ENCODE results near the gene TMEM52. TPM values are rescaled to one million over a fixed set of nuclear protein-coding genes. Genes with fewer than 3 reads are reported as not detected.

TMEM52 gene
- total and polyA plus RNA-seq, 9 of the 15 experiments (the other 6 are each of a cell fraction or from before 2014, with no cell fraction given): 0.37 to 22.5 (median 6.8) TPM

DNA sequence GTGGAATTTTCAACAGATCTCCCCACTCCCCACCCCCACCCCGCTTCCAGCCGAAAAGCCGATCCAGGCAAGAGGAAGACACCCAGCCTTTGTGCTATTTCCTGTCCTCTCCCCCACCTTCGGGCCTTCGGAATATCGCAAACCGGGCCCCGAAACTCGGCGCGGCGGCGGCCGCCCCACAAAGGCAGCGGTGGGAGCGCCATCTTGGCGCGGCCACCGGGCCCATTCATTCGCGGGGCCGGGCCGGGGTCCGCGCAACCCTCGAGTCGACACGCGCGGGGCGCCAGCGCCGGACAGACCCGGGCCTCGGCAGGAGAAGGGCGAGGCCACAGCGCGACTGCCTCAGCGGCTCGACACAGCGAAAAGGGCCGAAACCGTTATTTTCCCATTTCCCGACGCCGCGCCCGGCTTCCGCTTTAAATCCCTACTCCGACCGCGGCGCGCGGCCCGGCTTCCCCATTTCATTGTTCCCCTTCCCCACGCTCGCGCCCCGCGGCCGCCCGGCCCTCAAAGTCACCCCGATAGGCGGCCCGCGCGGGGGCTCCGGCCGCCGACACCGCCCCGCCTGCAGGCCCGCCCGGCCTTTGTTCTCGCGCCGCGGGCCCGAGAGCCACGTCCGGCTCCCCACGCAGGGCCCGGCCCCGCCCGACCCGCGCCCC, 29.1 kb downstream of the TMEM52 start (continued):
- TF ChIP-seq, protein P1, sequence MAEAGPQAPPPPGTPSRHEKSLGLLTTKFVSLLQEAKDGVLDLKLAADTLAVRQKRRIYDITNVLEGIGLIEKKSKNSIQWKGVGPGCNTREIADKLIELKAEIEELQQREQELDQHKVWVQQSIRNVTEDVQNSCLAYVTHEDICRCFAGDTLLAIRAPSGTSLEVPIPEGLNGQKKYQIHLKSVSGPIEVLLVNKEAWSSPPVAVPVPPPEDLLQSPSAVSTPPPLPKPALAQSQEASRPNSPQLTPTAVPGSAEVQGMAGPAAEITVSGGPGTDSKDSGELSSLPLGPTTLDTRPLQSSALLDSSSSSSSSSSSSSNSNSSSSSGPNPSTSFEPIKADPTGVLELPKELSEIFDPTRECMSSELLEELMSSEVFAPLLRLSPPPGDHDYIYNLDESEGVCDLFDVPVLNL (CRISPR knock-in tag; IDR thresholded peaks at IDR 0.05; ENCODE audit: low read depth): no peak
- no peak for TF ChIP-seq RCOR1 (IDR thresholded peaks at IDR 0.05; ENCODE audit: borderline replicate concordance in 1 of 2, low read depth in 2 of 2, low read length in 2 of 2)
- TF ChIP-seq SP1 (CRISPR knock-in tag; IDR thresholded peaks at IDR 0.05): no peak
- no peak for TF ChIP-seq CTCFL (IDR thresholded peaks at IDR 0.05; ENCODE audit: borderline replicate concordance, insufficient read depth, low read depth, low read length, poor library complexity, severe bottlenecking)
- no peak for TF ChIP-seq HNRNPK (IDR thresholded peaks at IDR 0.05; ENCODE audit: low read depth, low read length, poor library complexity, severe bottlenecking)
- TF ChIP-seq TEAD1 (CRISPR knock-in tag; IDR thresholded peaks at IDR 0.05): peak in 1 of 2 experiments; percentile 65; a peak in 1 of 4 replicates
- TF ChIP-seq HDAC2 (IDR thresholded peaks at IDR 0.05): no peak
- no peak for TF ChIP-seq DDX20 (tag; IDR thresholded peaks at IDR 0.05; ENCODE audit: low read depth)
- TF ChIP-seq, protein P2, sequence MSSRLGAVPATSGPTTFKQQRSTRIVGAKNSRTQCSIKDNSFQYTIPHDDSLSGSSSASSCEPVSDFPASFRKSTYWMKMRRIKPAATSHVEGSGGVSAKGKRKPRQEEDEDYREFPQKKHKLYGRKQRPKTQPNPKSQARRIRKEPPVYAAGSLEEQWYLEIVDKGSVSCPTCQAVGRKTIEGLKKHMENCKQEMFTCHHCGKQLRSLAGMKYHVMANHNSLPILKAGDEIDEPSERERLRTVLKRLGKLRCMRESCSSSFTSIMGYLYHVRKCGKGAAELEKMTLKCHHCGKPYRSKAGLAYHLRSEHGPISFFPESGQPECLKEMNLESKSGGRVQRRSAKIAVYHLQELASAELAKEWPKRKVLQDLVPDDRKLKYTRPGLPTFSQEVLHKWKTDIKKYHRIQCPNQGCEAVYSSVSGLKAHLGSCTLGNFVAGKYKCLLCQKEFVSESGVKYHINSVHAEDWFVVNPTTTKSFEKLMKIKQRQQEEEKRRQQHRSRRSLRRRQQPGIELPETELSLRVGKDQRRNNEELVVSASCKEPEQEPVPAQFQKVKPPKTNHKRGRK (tag; IDR thresholded peaks at IDR 0.05): no peak
- TF ChIP-seq TOE1 (IDR thresholded peaks at IDR 0.05; ENCODE audit: borderline replicate concordance): no peak
- TF ChIP-seq TOE1 (CRISPR knock-in tag; IDR thresholded peaks at IDR 0.05; ENCODE audit: borderline replicate concordance, low read depth): no peak
- no peak for TF ChIP-seq TRIM28 (IDR thresholded peaks at IDR 0.05)
- no peak for TF ChIP-seq ZBTB8A (IDR thresholded peaks at IDR 0.05; ENCODE audit: partially characterized antibody)
- no peak for TF ChIP-seq FOXJ3 (CRISPR knock-in tag; IDR thresholded peaks at IDR 0.05)
- TF ChIP-seq ZNF507 (tag; conservative IDR thresholded peaks at IDR 0.05): no peak
- no peak for TF ChIP-seq RFX5 (IDR thresholded peaks at IDR 0.05; ENCODE audit: low read depth, low read length)
- TF ChIP-seq RHOXF2B (CRISPR knock-in tag; conservative IDR thresholded peaks at IDR 0.05): no peak
- TF ChIP-seq, protein P3, sequence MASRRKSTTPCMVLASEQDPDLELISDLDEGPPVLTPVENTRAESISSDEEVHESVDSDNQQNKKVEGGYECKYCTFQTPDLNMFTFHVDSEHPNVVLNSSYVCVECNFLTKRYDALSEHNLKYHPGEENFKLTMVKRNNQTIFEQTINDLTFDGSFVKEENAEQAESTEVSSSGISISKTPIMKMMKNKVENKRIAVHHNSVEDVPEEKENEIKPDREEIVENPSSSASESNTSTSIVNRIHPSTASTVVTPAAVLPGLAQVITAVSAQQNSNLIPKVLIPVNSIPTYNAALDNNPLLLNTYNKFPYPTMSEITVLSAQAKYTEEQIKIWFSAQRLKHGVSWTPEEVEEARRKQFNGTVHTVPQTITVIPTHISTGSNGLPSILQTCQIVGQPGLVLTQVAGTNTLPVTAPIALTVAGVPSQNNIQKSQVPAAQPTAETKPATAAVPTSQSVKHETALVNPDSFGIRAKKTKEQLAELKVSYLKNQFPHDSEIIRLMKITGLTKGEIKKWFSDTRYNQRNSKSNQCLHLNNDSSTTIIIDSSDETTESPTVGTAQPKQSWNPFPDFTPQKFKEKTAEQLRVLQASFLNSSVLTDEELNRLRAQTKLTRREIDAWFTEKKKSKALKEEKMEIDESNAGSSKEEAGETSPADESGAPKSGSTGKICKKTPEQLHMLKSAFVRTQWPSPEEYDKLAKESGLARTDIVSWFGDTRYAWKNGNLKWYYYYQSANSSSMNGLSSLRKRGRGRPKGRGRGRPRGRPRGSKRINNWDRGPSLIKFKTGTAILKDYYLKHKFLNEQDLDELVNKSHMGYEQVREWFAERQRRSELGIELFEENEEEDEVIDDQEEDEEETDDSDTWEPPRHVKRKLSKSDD (conservative IDR thresholded peaks at IDR 0.05; ENCODE audit: low read length): no peak
- no peak for TF ChIP-seq HNRNPLL (IDR thresholded peaks at IDR 0.05; ENCODE audit: low read depth, low read length, poor library complexity, severe bottlenecking)
- TF ChIP-seq MAZ (CRISPR knock-in tag; conservative IDR thresholded peaks at IDR 0.05 in 1 of 2, IDR thresholded peaks at IDR 0.05 in 1 of 2): peak; percentile 13 to 62; a peak in 1 of 4 replicates
- TF ChIP-seq PHF21A (IDR thresholded peaks at IDR 0.05; ENCODE audit: borderline replicate concordance, low read depth): no peak

Measured in K562 (cell line).